HG03097 (cell line): Measurements from ENCODE around the gene RERE.
"Not testable (repeated sequence)": the region's sequence is repeated elsewhere in the genome, so short reads cannot be mapped to it uniquely, and the experiment has no call there.

Experiments
- ATAC-seq: cut with Tn5 transposase; IDR thresholded peaks from one replicate; pipeline ENCODE4 v1.9.1; 2021; ENCODE audit not compliant: unreplicated experiment, low FRiP score

Gene RERE

DNA sequence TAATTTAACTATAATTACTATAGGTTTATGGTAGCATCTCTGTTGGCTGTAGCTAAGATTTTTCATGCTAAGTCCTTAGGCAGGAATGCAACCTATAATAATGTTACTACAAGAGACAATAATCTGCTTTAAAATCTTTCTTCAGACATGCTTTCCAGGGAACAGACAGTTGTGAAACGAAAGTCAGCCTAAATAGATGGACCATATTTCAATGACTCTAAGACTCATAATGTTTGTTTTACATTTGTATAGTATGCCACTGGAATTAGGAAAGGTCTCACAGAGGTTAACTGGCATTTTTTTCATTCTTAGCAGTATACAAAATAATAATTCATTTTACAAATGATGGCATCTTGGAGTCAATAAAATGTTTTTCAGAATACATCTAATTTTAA is 8.1 kb downstream of the RERE start:
- no peak for ATAC-seq

GRCh38 chr1:8807004-8807403 is 10.4 kb downstream of the RERE start:
- no peak for ATAC-seq

DNA sequence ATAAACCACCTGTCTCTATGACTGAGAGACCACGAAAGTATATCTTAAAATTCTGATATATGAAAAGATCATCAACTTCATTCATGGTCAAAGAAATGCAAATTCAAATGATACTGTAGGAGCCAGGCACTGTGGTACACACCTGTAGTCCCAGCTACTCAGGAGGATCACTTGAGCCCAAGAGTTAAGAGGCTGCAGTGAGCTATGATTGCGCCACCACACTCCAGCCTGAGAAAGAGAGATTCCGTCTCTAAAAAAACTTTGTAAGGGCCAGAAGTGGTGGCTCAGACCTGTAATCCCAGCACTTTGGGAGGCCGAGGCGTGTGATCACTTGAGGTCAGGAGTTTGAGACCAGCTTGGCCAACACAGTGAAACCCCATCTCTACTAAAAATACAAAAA is 17.0 kb downstream of the RERE start:
- ATAC-seq = no peak

GRCh38 chr1:8797216-8797615 is 20.2 kb downstream of the RERE start:
- no peak for ATAC-seq

DNA sequence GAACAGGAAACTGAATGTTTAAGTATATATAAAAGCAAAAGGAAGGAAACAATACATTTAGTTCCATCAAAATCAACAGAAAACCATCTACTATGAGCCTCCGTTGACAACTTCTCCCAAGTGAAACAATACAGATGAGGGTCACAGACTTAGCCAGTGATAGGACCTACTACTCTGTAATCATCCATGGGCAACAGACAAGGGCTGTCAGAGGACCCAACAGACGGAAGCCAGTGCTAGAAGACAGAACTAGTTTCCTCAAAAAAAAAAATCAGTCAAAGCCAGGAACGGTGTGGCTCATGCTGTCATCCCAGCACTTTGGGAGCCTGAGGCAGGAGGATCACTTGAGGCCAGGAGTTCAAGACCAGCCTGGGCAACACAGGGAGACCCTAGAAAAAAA is 20.6 kb downstream of the RERE start:
- no peak for ATAC-seq

- no peak for ATAC-seq
Measured at GRCh38 chr1:8794605-8795004, 22.8 kb downstream of the RERE start.

DNA sequence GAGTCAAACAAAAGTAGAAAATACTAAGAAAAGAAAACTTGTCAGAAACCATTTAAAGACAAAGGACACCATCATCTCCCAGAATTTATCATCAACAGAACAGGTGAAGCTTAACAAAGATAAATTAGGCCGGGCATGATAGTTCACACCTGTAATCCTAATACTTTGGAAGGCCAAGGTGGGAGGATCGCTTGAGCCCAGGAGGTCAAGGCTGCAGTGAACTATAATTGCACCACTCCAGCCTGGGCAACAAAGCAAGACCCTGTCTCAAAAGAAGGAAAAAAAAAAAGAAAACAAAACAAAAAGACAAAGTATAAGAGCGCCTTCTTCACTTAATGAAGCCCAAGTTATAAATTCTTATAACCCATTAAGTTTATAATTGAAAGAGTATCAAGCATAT is 25.6 kb downstream of the RERE start:
- ATAC-seq = no peak

- ATAC-seq = no peak
Measured at GRCh38 chr1:8790987-8791386, 26.5 kb downstream of the RERE start.

DNA sequence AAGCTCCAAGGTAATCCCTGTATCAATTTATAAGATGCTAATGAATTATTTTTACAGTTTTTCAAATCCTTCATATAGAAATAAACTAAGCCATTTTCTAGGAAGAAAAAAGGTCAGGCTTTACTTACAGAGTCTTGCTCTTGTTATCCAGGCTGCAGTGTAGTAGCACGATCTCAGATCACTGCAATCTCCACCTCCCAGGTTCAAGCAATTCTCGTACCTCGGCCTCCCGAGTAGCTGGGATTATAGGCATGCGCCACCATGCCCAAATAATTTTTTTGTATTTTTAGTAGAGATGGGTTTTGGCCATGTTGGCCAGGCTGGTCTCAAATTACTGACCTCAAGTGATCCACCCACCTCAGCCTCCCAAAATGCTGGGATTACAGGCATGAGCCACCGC is 27.0 kb downstream of the RERE start:
- no peak for ATAC-seq

DNA sequence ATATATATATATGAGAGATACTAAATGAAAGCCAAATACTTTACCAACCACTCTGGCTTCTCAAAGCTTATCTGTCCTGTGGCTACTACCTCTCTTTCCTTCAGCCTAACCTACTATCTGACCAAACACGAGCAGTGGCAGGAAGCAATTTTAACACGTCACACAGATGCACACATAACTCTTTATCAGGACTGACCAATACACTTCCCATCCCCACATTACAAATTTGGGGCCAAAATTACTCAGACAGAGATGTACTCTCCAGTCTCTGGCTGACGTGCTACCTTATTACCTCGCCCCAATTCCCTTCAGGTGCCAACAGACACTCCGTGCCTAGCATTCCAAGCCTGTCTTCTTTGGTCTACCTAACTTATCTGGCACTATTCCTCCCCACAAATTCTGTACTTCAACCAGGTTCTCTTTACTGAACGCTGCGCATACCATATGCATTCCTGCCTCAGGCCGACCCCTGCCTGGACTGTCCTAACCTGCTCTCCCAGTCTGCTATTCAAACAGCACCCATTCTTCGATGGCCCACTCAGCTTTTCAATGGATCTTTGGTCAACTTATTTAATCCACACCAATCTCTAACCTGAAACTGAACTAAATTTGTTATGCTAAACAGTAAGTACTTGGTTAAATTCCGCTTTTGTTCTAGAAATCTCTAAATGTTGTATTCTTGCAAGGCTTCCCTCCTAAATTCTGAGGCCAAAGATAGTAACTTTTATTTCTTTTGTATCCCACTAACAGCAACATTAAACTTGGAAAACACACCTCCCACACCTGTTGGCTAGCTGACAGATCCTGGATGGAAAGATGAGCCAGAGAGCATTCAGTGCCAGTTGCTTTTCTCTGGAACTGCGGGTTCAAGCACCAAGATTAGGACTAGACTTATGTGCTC is 27.9 kb downstream of the RERE start:
- ATAC-seq = no peak

DNA sequence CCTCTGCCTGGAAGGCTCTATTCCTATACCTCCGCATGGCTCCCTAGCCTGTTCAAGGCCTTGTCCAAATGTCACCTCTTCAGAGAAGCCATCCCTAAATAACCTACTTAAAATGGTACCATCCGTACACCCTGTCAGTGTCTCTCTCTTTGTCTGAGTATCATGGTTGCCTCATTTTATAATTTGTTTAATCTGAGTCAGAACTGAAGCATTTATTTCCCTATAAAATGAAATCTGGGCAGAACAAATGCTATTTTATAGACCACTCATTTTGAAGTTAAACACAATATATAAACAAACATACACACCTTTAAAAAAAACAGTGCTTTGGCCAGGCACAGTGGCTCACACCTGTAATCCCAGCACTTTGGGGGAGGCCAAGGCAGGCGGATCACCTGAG is 30.2 kb downstream of the RERE start:
- no peak for ATAC-seq

DNA sequence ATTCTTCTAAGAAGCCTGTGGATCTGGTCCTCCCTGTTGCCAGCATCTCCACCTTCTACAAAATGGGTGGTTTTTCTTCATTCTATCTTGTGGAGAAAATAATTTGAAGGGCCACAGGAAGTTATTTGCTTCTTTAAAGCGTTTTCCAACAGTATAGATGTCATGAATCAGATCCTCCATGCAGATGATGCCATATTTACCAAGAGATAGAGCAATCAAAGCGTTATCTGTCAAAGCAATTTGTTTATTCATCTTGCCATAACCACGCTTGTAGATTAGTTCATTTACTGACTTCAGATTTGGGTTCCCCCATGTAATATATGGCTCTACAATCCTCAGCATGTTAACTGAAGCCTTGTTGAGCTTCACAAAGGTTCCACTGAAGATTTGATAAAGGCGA is 31.2 kb downstream of the RERE start:
- ATAC-seq = not testable (repeated sequence)

GRCh38 chr1:8782955-8783354 is 34.5 kb downstream of the RERE start:
- ATAC-seq = no peak

DNA sequence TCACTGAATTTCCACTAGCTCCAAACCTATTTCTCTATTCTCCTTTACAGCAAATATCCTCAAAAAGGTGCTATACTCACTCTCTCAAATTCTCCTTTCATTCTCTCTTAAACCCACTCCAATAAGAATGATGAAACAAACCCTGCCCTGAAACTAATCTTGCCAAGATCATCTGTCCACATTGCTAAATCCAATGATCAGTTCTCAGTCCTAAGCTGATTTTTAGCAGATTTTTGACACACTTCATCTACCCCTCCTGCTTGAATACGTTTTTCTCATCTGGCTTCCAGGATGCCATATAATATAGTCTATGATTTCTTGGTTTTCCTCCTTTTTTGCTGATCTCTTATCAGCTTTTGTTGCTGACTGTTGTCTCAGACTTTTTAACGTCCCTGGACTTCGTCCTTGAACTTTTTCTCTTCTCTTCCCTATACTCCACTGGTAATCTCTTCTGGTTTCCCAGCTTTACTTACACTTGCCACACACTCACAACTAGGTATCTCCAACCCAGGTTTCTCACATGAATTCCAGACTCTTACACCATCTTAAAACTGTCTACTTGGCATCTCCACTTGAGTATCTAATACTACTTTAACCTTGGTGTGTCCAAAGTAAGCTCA is 35.3 kb downstream of the RERE start:
- no peak for ATAC-seq

GRCh38 chr1:8780405-8780804 is 37.0 kb downstream of the RERE start:
- ATAC-seq = no peak

- ATAC-seq = no peak
Measured at GRCh38 chr1:8777867-8778266, 39.6 kb downstream of the RERE start.

GRCh38 chr1:8776104-8776503 is 41.3 kb downstream of the RERE start:
- no peak for ATAC-seq

GRCh38 chr1:8767006-8767405 is 50.4 kb downstream of the RERE start:
- ATAC-seq = no peak

GRCh38 chr1:8765198-8765597 is 52.2 kb downstream of the RERE start:
- no peak for ATAC-seq

DNA sequence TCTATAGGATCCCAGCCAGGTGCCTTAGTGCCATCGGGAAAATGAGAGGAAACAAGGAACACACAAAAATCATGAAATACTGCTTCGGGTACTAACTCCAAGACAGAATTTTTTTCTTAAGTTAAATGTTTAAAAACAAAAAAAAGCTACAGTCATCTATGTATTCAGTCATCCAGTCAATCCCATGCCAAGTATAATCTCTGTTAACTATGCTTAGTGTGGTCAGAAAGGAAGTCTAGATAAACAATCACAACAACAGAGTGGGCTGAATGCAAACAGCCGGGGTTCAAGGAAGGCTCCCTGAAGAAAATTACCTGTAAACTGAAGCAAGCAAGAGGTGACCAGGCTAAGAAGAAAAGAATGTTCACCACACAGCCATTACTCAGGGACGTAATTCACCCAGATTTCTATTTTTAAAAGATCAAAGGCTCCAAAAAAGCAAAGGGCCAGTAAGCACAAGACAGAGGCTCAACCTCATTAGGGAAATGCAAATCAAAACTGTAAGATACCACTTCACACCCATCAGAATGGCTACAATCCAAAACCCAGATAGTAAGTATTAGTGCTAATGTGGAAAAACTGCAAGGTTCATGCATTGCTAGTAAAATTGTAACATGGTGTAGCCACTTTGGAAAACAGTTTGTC is 53.0 kb downstream of the RERE start:
- ATAC-seq = no peak

GRCh38 chr1:8763888-8764287 is 53.6 kb downstream of the RERE start:
- no peak for ATAC-seq

- ATAC-seq = no peak
Measured at GRCh38 chr1:8754993-8755392, 62.4 kb downstream of the RERE start.
